H7 (cell line): ENCODE results near the gene BOK. TPM values are rescaled to one million over a fixed set of nuclear protein-coding genes. Genes with fewer than 3 reads are reported as not detected.

Experiments
- DNase-seq: peaks from one replicate; pipeline ENCODE4 v3.0.0; 2012
- H3K27me3 ChIP-seq: 2 replicates; pipeline ENCODE4 v1.6.0; 2011; ENCODE audit warnings: mild to moderate bottlenecking, low read length; ENCODE audit not compliant: control insufficient read depth, insufficient read depth
- H3K36me3 ChIP-seq: replicated peaks from 2 replicates; pipeline ENCODE4 v1.5.1; 2011; ENCODE audit warnings: low read length; ENCODE audit not compliant: control insufficient read depth, insufficient read depth
- H3K4me3 ChIP-seq: 2 replicates; pipeline ENCODE4 v1.5.1; 2011; ENCODE audit warnings: low read depth, mild to moderate bottlenecking, control low read depth, low read length, moderate library complexity; ENCODE audit not compliant: insufficient read depth
- total RNA-seq: library from RNA; depleted of rRNA; stranded (reverse); fragments of >200 nt; shearing (Covaris generic); gene quantifications from 2 replicates; pipeline ENCODE4 v1.2.3, GENCODE V29; 2014; rRNA removed

The BOK gene
- total RNA-seq, 1 experiment from 2014 or later, result 61.6 TPM

- Histone ChIP-seq H3K36me3 (no peaks in the 10 kb centered on the region; the same call in 1 of the 2 replicates), H3K27me3 (no peaks in the 10 kb centered on the region), H3K4me3 (no peak overlapping the region)
- DNase-seq, result no peak
These were observed 61.3 kb downstream of the BOK start for GRCh38 chr2:241619597-241620418.

DNA sequence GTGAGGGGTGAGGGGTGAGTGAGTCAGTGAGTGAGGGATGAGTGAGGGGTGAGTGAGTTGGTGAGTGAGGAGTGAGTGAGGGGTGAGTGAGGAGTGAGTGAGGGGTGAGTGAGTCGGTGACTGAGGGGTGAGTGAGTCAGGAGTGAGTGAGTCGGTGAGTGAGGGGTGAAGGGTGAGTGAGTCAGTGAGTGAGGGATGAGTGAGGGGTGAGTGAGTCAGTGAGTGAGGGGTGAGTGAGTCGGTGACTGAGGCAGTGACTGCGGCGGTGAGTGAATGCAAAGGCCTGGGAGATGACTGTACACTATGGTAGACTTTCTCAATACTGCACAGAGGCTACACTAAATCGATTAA lies 61.8 kb downstream of the BOK start:
- Histone ChIP-seq H3K4me3 (no peak overlapping the region), H3K27me3 (no peaks in the 10 kb centered on the region), H3K36me3 (no peaks in the 10 kb centered on the region; the same call in 1 of the 2 replicates)
- DNase-seq, result no peak

Other genes with a start within 250 kb of the BOK start
- gene HDLBP, start 243.1 kb upstream of the BOK start, total RNA-seq, result 362 and 415 TPM in 2 replicates
- 249 and 274 TPM in 2 replicates for gene SEPTIN2, start 242.8 kb upstream of the BOK start, total RNA-seq
- 19.5 and 20.4 TPM in 2 replicates for gene FARP2, start 202.5 kb upstream of the BOK start, total RNA-seq
- 353 and 443 TPM in 2 replicates for gene STK25, start 50.2 kb upstream of the BOK start, total RNA-seq
- gene THAP4, start 78.4 kb downstream of the BOK start, total RNA-seq, result 120 and 121 TPM in 2 replicates
- gene ATG4B, start 78.9 kb downstream of the BOK start, total RNA-seq, result 71.5 and 78.5 TPM in 2 replicates
- 64.1 and 78.2 TPM in 2 replicates for gene DTYMK, start 128.1 kb downstream of the BOK start, total RNA-seq
- gene ING5, start 143.3 kb downstream of the BOK start, total RNA-seq, result 41.2 and 41.4 TPM in 2 replicates
- gene D2HGDH, start 175.9 kb downstream of the BOK start, total RNA-seq, result 23.5 and 26.3 TPM in 2 replicates
- 0.14 TPM in 1 of 2 replicates, not detected in the other for gene GAL3ST2, start 218.1 kb downstream of the BOK start, total RNA-seq